CD4-positive, alpha-beta T cell treated with Interleukin-15 for 4 hours (primary cell): ENCODE data around the gene SPINT2.

ENCODE experiments used
- DNase-seq: peaks from one replicate; pipeline ENCODE4 v3.0.0-alpha.2; 2020; ENCODE audit warnings: low spot score

The SPINT2 gene

DNA sequence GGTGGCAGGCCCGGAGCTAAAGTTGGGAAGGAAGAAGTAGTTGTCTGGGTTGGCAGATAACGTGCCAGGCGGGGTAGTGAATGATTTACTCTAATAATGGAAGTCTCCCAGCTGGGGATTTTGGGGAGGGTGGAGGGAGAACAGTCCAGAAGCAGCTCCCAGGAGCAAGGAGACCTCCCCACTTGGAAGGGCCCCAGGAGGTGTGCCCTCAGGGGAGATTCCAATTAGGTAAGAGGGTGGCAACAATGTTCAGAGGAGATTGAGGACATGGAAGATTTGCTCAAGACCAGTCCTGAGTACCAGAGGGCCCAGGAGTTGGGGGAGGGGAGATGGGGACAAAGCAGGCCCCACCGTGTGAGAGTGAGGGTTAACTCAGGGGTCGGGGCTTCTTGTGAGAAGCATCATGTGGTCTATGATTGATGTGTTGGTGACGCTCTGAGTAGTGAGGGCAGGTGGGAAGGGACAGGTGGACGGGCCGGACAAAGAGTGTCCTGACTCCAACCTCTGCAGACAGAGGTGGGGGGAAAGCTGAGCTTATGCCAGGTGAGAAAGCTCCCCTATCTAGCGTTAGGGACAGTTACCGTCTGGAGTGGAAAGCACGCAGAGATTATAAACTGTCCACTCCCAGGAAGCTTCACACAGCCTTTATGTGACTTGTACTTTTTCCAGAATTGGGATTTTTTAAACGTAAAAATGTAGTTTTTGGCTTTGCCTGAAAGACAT is 3.5 kb downstream of the SPINT2 start:
- no peak for DNase-seq

DNA sequence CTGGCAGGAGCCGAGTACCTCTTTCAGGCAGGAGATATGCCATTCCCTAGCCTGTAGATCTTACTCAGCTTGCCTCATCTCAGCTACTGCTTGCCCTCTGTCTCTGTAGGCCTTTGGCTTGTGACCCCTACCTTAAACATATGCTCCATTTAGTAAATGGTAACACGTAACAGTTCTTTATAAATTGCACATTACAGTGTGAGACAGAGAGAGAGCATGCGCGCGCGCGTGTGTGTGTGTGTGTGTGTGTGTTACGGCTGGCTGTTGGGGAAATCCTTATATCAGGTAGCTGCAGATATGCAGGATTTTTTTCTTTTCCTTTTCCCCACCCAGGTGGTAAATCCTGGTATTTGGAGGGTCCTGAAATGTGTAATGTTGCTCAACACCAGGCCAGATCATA is 4.2 kb downstream of the SPINT2 start:
- DNase-seq = no peak

DNA sequence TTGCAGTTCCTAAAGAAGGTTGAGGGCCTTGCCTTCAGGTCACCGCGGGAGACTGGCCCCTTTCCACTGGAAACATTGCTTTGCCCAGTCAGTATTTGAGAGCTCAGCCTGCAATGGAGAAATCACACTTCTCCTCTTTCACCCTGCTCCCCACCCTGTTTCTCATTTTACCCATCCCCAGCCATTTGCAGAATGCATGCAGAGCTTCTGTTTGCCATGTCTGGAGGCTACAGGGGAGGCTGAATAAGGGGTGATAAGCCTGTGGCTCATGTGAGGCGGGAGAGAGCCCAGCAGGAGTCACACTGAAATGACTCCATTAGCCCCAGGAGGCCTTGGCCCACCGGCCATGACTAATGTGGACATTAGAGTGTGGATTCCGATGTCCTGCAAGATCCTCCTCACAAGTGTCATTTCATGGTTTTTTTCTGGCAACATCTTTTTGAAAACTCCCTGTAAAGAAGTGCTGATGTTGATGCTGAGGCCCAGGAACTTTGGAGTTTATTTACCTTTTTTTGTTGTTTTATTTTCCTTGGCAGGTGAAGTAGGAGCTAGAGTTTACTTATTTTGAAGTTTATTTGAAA is 6.3 kb downstream of the SPINT2 start:
- DNase-seq = no peak

DNA sequence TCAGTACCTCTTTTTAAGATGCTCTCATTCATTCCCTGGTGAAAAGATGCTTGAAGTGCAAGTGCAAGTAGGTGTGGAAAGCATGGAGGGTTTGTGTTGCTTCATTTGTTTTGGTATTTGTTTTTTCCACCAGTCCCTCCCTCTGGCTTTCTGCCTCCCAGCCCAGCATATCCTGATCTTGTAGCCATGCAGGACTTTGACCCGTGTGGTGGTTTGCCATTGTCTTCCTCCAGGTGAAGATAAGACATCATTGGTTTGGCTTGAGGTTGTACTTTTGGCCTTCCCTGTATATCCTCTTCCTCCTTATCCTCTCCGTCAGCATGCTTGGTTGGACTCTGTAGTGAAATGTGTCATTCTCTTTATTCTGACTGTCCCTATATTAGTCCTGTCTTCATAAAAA is 9.1 kb downstream of the SPINT2 start:
- DNase-seq = no peak

DNA sequence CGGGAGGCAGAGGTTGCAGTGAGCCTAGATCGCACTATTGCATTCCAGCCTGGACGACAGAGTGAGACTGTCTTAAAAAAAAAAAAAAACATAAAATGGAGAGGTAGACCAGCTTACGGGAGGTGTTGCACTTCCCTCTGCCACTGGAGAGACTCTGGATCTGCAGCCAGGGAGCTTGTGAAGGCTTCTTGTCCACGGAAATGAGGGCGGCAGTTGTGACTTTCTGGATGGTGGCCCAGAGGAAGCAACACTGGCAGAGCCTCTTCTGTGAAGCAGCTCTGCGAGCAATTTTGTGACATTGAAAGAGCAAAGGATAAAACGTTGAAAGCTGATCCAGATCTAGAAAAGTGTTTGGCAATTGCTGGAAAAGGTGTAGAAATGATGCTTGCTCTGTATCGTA is 10.4 kb downstream of the SPINT2 start:
- no peak for DNase-seq

DNA sequence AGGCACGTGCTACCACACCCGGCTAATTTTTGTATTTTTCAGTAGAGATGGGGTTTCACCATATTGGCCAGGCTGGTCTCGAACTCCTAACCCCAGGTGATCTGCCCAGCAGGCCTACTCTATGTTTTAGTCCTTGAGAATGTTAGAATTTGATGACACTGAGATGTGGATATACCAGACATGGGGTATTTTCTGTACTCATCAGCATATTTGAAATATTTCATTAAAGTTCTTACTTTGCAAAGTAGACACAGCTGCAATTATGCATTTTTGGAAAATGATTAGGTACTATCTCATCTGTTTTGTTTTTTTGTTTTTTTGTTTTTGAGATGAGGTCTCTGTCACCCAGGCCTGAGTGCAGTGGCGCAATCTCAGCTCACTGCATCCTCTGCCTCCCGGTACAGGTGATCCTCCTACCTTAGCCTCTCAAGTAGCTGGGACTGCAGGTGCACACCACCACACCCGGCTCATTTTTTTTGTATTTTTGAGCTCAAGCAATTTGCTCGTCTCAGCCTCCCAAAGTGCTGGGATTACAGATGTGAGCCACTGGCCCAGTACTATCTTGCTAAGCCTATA is 12.7 kb downstream of the SPINT2 start:
- no peak for DNase-seq

DNA sequence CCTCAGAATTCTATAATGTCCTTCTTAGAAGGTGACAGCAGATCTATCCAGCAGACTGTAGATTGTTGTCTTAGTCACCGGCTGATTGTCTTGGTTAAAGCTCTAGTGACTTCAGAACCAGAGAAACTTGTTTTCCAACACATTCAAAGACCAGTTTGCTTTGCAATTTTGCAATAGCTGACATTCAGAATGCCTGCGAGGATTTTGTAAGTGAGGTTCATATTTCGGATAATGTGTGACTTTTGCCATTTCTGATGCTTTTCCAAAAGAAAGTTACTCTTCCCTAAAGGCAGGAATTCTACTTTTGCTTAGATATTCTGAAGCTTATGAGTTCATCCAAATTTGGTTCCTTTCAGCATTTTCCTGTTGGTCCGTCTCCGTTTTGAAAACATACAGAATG is 13.2 kb downstream of the SPINT2 start:
- DNase-seq = no peak

DNA sequence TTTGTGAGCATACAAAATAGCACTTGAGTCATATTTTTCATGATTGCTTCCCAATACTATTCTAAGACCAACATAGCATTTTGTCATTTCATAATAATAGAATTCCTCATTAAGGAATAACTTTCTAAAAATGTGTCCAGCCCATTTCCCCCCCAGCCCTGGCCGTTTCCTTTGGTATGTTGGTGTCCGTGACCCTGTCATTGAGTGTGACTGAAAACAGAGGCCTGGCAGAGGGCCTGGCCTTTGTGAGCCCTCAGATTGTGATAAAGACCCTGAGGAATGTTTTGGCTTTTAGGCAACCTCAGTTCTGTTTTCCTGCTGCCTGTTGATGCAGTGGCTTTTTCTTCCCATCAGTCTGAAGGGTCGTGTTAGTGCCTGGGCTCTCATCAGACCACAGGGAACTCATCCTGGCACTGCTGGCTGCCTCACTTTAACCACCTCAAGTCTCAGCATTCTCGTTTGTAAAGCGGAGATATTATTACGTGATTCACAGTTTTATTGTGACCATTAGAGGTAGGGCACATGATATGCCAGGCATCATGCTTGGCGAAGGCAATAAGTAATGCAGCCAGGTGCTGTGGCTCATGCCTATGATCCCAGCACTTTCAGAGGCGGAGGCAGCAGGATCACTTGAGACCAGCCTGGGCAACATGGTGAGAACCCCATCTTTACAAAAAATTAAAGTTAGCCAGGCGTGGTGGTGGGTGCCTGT is 13.8 kb downstream of the SPINT2 start:
- no peak for DNase-seq

DNA sequence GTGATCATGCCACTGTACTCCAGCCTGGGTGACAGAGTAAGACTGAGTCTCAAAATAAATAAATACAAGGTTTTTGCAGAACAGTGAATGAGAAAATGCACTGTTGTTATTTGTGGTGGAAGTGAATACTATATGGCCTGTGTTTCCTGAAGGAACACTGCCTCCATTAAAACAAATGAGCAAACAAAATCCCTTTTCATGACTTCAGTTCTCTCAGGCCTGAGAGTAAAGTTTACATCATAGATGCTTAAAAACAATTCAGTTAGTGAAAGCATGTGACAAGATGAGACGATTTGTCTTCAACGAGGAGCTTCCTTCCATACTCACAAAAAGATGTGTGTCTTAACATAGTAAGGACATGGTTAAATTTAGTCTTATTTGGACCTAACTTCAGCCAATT is 14.4 kb downstream of the SPINT2 start:
- DNase-seq = no peak

DNA sequence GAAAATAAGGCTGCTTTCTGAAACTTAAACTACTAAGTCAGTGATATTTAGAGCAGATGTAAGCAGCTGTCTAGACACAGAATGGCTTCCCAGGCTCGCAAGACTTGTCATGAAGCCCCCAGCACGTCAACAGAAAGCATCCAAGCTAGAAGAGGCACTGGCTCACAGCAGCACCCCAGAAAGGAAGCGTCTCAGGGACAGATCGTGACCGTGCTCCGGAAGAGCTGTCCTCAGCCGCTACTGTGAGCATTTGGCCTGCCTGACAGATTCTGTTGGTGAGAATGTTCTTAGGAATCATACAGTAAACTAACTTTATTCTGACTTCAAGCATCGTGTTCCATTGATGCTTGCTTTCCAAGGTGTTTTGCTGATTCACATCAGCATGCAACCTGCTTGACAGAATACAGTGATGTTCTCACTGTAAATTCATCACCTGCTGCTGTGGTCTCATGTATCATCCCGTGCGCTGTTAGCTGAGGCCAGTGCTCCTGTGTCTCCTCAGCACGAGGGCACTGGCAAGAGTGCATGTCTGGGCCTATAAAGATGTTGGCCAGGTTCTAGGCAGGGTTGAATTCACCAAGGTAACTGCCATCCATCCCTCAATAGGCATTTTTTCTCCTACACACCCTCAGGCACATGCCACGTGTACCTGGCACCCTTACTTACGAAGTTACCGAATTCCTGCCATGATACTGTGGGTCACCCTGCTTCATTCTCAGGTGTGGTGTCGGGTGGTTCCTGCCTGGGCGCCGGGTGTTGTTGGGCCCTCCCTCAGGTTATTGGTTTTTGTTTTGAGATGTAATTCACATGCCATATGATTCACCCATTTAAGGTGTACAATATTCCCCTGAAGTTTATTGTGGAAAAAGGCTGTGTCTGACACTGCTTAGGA is 15.9 kb downstream of the SPINT2 start:
- no peak for DNase-seq

DNA sequence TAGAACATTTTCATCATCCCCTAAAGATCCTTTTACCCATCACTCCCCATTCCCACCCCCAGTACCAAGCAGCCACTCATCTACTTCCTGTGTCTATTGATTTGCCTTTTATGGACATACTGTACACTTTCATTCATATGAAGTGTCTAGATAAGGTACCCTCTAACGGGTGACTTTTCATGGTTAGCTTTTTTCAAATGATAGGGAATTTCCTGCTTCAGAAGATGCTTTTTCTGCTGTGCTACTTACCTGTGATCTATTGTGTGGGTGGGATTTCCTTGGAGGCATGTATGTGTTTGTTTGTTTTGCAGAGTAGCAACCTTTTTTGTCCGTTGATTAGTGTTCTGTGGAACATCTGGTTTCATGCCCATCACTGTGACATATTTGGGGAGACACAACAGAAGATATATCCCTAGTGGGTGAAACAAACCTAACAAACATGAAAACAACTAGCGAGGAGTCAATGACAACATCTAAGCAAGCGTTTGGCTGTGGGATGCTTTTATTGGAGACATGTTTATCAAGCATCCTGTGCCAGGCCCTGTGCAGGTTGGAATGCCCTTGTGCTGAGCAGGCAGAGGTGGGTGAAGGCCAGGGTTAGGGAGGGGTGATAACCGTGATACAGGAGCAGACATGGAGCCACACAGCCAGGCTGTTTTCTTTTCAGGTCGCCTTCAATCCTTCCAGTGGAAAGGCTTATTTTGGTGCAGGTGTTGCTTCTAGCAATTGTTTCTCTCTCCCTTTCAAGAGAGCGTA is 17.6 kb downstream of the SPINT2 start:
- DNase-seq = no peak

DNA sequence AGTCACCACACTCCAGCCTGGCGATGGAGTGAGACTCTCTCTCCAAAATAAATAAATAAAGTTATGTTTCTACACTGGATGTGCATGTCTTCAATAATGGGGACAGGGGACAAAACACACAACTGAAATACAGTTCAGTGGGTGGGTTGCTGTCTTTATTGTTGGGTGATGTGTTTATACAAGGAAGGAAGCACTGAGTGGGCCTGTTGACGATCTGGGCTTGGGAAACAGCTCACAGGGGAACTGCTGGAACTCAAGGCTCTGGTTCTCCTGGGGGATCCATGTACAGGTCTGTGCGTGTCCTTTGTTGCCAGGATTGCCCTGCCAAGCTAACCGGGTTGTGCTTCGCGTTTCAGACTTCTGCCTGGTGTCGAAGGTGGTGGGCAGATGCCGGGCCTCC is 18.9 kb downstream of the SPINT2 start:
- DNase-seq = no peak

DNA sequence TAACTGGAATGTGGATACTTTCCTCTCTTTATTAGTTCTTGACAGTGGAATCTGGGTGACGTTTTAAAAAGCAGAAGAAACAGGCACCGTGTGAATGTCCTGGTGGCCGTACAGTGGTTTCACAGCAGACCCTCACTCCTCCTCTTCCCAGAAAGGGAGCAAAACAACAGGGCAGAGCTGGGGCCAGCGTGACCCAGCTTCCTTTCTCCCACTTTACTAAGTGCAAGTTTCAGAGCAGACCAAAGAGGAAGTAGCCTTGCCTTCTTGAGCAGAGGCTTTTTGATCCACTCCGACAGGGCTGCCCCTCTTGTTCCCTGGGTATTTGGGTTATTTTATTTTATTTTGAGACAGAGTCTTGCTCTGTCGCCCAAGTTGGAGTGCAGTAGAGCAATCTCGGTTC is 20.0 kb downstream of the SPINT2 start:
- DNase-seq = no peak

DNA sequence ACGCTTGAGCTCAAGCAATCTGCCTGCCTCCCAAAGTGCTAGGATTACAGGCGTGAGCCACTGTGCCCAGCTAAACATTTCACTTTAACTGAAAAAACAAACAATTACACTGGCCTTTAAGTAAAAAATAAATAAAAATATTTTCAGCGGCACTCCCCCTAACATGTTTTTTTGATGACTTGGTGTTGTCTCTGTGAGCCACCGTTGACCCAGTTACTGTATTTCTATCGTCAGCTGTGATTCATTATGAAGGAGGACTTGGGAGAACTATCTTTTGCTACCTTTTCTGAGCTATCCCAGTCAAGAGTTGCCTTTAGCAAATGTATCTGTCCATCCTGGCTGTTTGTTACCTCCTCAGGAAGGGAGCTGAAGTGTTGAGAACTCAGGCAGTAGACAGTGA is 21.2 kb downstream of the SPINT2 start:
- DNase-seq = no peak

DNA sequence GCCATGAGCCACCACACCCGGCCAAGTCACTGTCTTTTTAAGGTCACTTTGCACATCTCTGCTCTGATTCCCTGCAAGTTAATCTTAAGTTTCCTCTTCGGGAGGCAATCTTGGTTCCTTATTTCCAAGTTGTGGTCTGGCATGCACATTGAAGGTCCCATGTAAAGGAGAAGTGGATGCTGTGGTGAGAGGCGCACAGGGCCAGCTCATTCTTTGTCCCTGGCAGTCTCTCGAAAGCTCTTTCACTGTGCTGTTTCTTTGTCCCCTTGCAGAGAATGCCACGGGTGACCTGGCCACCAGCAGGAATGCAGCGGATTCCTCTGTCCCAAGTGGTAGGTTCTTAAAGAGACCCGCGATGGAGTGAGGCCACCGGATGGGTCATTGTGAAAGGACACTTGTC is 23.2 kb downstream of the SPINT2 start:
- DNase-seq = no peak

DNA sequence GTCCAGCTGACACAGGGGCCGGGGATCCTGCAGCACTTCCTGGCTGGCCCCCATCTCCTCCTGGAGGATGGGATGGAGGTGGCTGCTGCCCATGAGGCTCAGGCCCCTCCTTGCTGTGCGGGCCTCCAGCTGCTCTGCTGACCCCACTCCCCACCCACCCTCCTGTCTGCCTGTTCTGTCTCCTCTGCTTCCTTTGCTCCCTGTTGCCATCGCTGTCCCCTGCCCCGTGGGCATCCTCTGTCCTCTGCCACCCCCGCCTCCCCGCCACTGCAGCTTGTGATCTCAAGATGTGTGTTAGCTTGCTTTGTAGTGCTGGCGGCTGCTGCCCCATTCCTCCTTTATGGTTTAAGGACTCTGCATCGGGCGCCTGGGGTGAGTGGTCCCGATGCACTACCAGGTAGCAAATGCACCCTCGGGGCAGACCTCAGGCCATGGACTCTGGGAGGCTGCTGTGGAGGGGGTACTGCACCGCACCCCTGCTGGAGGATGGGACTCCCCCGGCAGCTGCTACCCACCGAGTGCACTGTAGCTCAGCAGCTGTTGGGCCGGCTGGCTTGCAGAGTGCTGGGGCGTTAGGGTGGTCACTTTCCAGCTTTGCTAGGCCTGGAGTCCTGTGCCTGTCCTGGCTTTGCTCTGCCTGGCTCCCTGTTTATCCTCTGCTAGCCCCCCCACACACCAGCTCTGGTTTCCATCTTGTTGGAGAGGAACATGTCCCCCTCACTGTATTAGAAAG is 23.9 kb downstream of the SPINT2 start:
- no peak for DNase-seq

DNA sequence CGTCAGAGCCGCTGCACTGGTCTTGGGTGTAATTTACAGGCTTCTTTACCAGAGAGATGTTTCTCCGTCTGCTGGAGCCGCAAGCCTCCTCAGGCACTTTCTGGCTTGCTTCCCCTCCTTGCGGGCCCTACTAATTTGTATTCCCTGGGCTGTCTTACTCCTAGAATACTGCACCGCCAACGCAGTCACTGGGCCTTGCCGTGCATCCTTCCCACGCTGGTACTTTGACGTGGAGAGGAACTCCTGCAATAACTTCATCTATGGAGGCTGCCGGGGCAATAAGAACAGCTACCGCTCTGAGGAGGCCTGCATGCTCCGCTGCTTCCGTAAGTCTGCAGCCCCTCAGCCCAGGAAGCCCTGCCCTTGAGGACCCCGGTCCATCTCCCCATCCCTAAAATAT is 25.6 kb downstream of the SPINT2 start:
- DNase-seq = no peak

DNA sequence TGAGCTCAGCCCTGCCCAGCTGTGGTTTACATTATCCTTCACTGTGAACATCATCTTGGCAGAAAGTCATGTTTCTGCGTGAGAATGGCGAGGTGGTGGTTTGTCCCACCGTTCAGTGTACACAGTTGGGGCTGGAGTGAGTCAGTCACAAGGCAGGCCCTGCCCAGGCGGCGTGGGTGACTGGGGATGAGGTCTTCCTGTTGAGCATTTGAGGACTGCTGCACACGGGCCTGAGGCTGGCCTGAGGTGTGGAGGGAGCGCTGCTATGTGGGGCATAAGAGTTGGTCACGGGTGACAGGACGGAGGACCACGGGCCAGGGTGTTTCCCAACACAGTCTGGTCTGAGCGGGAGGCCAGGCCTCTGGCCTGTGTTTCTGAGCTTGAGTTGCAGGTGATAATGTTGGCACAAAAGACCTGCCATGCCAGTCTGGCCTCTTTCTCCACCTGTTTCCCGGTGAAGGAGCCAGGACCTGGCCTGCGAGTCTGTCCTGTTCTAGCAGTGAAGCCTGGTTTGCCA is 26.3 kb downstream of the SPINT2 start:
- no peak for DNase-seq

DNA sequence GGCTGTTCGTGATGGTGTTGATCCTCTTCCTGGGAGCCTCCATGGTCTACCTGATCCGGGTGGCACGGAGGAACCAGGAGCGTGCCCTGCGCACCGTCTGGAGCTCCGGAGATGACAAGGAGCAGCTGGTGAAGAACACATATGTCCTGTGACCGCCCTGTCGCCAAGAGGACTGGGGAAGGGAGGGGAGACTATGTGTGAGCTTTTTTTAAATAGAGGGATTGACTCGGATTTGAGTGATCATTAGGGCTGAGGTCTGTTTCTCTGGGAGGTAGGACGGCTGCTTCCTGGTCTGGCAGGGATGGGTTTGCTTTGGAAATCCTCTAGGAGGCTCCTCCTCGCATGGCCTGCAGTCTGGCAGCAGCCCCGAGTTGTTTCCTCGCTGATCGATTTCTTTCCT is 27.5 kb downstream of the SPINT2 start:
- no peak for DNase-seq

DNA sequence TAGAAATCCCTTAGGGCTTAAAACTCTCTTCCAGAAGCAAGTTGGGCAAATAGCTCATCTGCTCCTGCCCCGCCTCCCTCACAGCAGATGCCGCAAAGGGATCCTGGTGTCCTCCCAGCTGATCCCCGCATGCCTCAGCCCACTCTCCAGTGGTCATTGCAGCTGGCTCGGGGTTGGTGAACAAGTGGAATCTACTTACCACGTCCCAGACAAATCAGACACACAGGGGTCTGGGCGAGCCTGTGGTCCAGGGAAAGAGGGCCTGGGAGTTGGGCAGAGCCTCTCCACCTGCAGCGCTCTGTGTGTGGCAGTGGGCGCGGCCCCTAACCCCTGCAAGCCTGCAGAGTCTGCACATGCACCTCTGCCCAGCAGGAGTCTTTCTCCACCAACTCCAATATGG is 28.9 kb downstream of the SPINT2 start:
- no peak for DNase-seq

DNA sequence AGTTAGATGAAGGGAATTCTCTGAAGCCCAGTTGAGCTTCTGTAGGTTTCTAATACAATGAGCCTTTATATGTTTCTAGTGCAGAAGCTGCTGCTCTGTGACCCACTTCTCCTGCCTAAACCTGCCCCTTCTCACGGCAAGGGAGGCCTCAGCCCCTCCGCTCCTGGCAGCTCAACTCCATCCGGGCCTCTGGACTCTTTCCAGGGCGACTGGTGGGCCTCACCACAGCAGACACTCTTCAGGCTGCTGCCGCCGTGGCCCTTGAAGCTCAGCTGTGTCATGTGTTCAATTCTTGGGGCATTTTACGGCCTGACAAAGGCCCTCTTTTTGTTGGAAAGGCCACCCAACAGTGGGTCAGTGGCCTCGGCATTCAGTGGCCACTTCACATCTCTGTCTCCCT is 29.7 kb downstream of the SPINT2 start:
- no peak for DNase-seq
